HCT116 (cell line): Measurements from ENCODE around the gene IL17D. TPM values are rescaled to one million over a fixed set of nuclear protein-coding genes. Genes with fewer than 3 reads are reported as not detected.

Experiments
- ATAC-seq: fragments of 200-7000 bp; cut with Tn5 transposase; 2 replicates; pipeline ENCODE4 v1.9.1; 2020; ENCODE audit warnings: mild to moderate bottlenecking, moderate library complexity
- BruUV-seq: library from RNA; stranded (reverse); fragments of 400-500 nt; replicated peaks from 2 replicates; lab custom pipeline; 2021; lab: Mats Ljungman, UMichigan
- CTCF ChIA-PET: fragments of 300-600 bp; sonication (Branson Sonifier 250); formaldehyde crosslinking; loops from one replicate; lab custom pipeline; 2021; ENCODE audit warnings: antibody characterized with exemption; lab: Charles Lee
- POLR2A ChIA-PET: fragments of 300-600, 350-600 bp; sonication (Branson Sonifier 250); formaldehyde crosslinking; loops from one replicate; lab custom pipeline; 2021; ENCODE audit warnings: antibody characterized with exemption; lab: Charles Lee
- RAD21 ChIA-PET, 2 experiments: fragments of 300-600 bp; sonication (Branson Sonifier 250); formaldehyde crosslinking; loops; one replicate each; lab custom pipeline; 2023; ENCODE audit warnings: low total read pairs in 2 of 2; ENCODE audit not compliant: uncharacterized antibody in 2 of 2, unreplicated experiment in 2 of 2, low non-redundant PET in 1 of 2; lab: Charles Lee
- DNase-seq: peaks from one replicate; pipeline ENCODE4 v3.0.0-alpha.2; 2010; ENCODE audit warnings: low read depth, low spot score
- H2AFZ ChIP-seq: fragments of 200-600 bp; shearing (Covaris generic), sonication (generic); 2 replicates; pipeline ENCODE4 v1.6.1; 2017; ENCODE audit warnings: low read depth, mixed run types, mixed read lengths, antibody characterized with exemption, low read length; ENCODE audit not compliant: poor library complexity, severe bottlenecking
- H3K27ac ChIP-seq: 2 replicates; pipeline ENCODE4 v1.5.1; 2012; ENCODE audit warnings: low read depth, low read length
- H3K27me3 ChIP-seq: fragments of 200-600 bp; sonication (generic); 2 replicates; pipeline ENCODE4 v1.6.1; 2016; ENCODE audit warnings: mixed run types, low read length, mixed read lengths; ENCODE audit not compliant: insufficient read depth
- H3K36me3 ChIP-seq, 2 experiments: fragments of 200-500 bp in 1 of 2; fragments of 200-600 bp in 1 of 2; sonication (Bioruptor generic) in 1 of 2; sonication (generic) in 1 of 2; 2 replicates each; pipeline versions ENCODE4 v1.5.1 to v1.6.1; 2014 to 2016; ENCODE audit warnings: low read length in 2 of 2, inconsistent platforms in 1 of 2, mixed read lengths in 1 of 2, mixed run types in 1 of 2; ENCODE audit not compliant: insufficient read depth in 2 of 2, control insufficient read depth in 1 of 2
- H3K4me1 ChIP-seq, 2 experiments: fragments of 200-600 bp in 1 of 2; sonication (generic) in 1 of 2; 2 replicates each; pipeline versions ENCODE4 v1.5.1 to v1.6.1; 2012 to 2017; ENCODE audit warnings: low read length in 2 of 2, inconsistent platforms in 1 of 2, mild to moderate bottlenecking in 1 of 2, mixed read lengths in 1 of 2, mixed run types in 1 of 2, moderate library complexity in 1 of 2; ENCODE audit not compliant: insufficient read depth in 2 of 2, control insufficient read depth in 1 of 2
- H3K4me2 ChIP-seq: fragments of 200-600 bp; sonication (generic); 2 replicates; pipeline ENCODE4 v1.6.1; 2017; ENCODE audit warnings: mixed run types, low read length, mixed read lengths
- H3K4me3 ChIP-seq, 2 experiments: fragments of 200-600 bp in 1 of 2; sonication (generic) in 1 of 2; replicated peaks in 1 of 2; 2 replicates each; pipeline ENCODE4 v1.5.1; 2011 to 2016; ENCODE audit warnings: low read length in 2 of 2, control low read depth in 1 of 2, low read depth in 1 of 2, mild to moderate bottlenecking in 1 of 2, mixed read lengths in 1 of 2, mixed run types in 1 of 2
- H3K79me2 ChIP-seq: fragments of 200-600 bp; sonication (generic); 2 replicates; pipeline ENCODE4 v1.6.1; 2017; ENCODE audit warnings: mild to moderate bottlenecking, mixed run types, low read length, moderate library complexity, mixed read lengths; ENCODE audit not compliant: insufficient read depth
- H3K9ac ChIP-seq: fragments of 200-600 bp; sonication (generic); 2 replicates; pipeline ENCODE4 v1.6.1; 2016; ENCODE audit warnings: low read length, mixed read lengths
- H3K9me2 ChIP-seq: fragments of 200-600 bp; sonication (generic), shearing (Covaris generic); 2 replicates; pipeline ENCODE4 v1.6.1; 2017; ENCODE audit warnings: mixed run types, mild to moderate bottlenecking, moderate library complexity; ENCODE audit not compliant: insufficient read depth
- H3K9me3 ChIP-seq, 2 experiments: fragments of 200-500 bp in 1 of 2; fragments of 200-600 bp in 1 of 2; sonication (Bioruptor generic) in 1 of 2; sonication (generic) in 1 of 2; 2 replicates each; pipeline ENCODE4 v1.6.1; 2014 to 2017; ENCODE audit warnings: low read length in 2 of 2, mixed read lengths in 2 of 2, inconsistent platforms in 1 of 2, low read depth in 1 of 2, mild to moderate bottlenecking in 1 of 2, mixed run types in 1 of 2, moderate library complexity in 1 of 2; ENCODE audit not compliant: control insufficient read depth in 1 of 2, insufficient read depth in 1 of 2
- H4K20me1 ChIP-seq: fragments of 200-600 bp; sonication (generic), shearing (Covaris generic); 2 replicates; pipeline ENCODE4 v1.6.1; 2017; ENCODE audit warnings: mixed run types, mild to moderate bottlenecking, moderate library complexity; ENCODE audit not compliant: insufficient read depth
- ATF3 ChIP-seq: IDR thresholded peaks from 2 replicates; pipeline ENCODE4 v1.6.1; 2012
- CEBPB ChIP-seq: IDR thresholded peaks from 2 replicates; pipeline ENCODE4 v1.6.1; 2012; ENCODE audit warnings: low read depth
- EZH2 ChIP-seq: fragments of 200-600 bp; sonication (generic); IDR thresholded peaks from 2 replicates; pipeline ENCODE4 v1.6.1; 2017; ENCODE audit warnings: antibody characterized with exemption, mixed run types
- EZH2phosphoT487 ChIP-seq: fragments of 200-600 bp; IDR thresholded peaks from 2 replicates; pipeline ENCODE4 v1.6.1; 2018; ENCODE audit warnings: antibody characterized with exemption, borderline replicate concordance
- FOSL1 ChIP-seq: IDR thresholded peaks from 2 replicates; pipeline ENCODE4 v1.6.1; 2012; ENCODE audit warnings: low read depth
- JUND ChIP-seq: IDR thresholded peaks from 2 replicates; pipeline ENCODE4 v1.6.1; 2012
- MAX ChIP-seq: IDR thresholded peaks from 2 replicates; pipeline ENCODE4 v1.6.1; 2012
- POLR2AphosphoS5 ChIP-seq: IDR thresholded peaks from 2 replicates; pipeline ENCODE4 v1.6.1; 2011; ENCODE audit warnings: mild to moderate bottlenecking, low read depth, low read length, moderate library complexity
- RAD21 ChIP-seq: IDR thresholded peaks from 2 replicates; pipeline ENCODE4 v1.6.1; 2012; ENCODE audit warnings: low read depth, mild to moderate bottlenecking
- REST ChIP-seq: IDR thresholded peaks from 2 replicates; pipeline ENCODE4 v1.6.1; 2012; ENCODE audit warnings: low read depth
- SP1 ChIP-seq: IDR thresholded peaks from 2 replicates; pipeline ENCODE4 v1.6.1; 2012; ENCODE audit warnings: low read depth
- SRF ChIP-seq: IDR thresholded peaks from 2 replicates; pipeline ENCODE4 v1.6.1; 2012; ENCODE audit warnings: low read depth
- TCF7L2 ChIP-seq: IDR thresholded peaks from 2 replicates; pipeline ENCODE4 v1.7.0; 2011; ENCODE audit warnings: borderline replicate concordance, inconsistent platforms; ENCODE audit not compliant: insufficient read depth, insufficient read length; ENCODE audit errors: extremely low read depth
- ZBTB33 ChIP-seq: IDR thresholded peaks from 2 replicates; pipeline ENCODE4 v1.6.1; 2011; ENCODE audit warnings: mild to moderate bottlenecking, low read length, moderate library complexity; ENCODE audit not compliant: insufficient replicate concordance; ENCODE audit errors: extremely low read depth
- intact Hi-C: fragments of 100-400 bp; cut with micrococcal nuclease; formaldehyde crosslinking; loops from 2 replicates; pipeline ENCODE4 v1.10.0; 2022
- total RNA-seq: library from RNA; stranded (reverse); gene quantifications from one replicate; pipeline ENCODE4 v1.2.1, GENCODE V29; 2021; ENCODE audit not compliant: unreplicated experiment

IL17D gene
- total RNA-seq, 1 experiment from 2014 or later, result 0.25 TPM

- Histone ChIP-seq H3K27ac (no peak overlapping the region), H3K9ac (no peak overlapping the region), H3K9me2 (no peaks in the 10 kb centered on the region), H3K79me2 (no peaks in the 10 kb centered on the region), H3K27me3 (no peaks in the 10 kb centered on the region), H3K9me3 (no peaks in the 10 kb centered on the region), H3K4me3 (no peak overlapping the region), H3K4me2 (no peak overlapping the region), H2AFZ (no peak overlapping the region), H4K20me1 (no peaks in the 10 kb centered on the region), H3K4me1 (no peaks in the 10 kb centered on the region), H3K36me3 (no peaks in the 10 kb centered on the region; a peak in 1 of 4 replicates)
- intact Hi-C loops, result no loop called here
- CTCF ChIA-PET, result no interaction called here
- TF ChIP-seq SRF, result no peak
- RAD21 ChIA-PET, result no interaction called here
- ATAC-seq (no peak), DNase-seq (no peak)
- BruUV-seq, result no TSS peak
- POLR2A ChIA-PET, result no interaction called here
Observed at GRCh38 chr13:20672772-20673171, 30.7 kb upstream of the IL17D start.

- Histone ChIP-seq H3K27me3 (no peaks in the 10 kb centered on the region), H3K27ac (no peak overlapping the region), H3K79me2 (no peaks in the 10 kb centered on the region), H2AFZ (no peak overlapping the region), H3K4me2 (no peak overlapping the region), H3K4me3 (no peak overlapping the region), H3K9me2 (no peaks in the 10 kb centered on the region), H3K9me3 (no peaks in the 10 kb centered on the region), H4K20me1 (no peaks in the 10 kb centered on the region), H3K36me3 (no peaks in the 10 kb centered on the region; a peak in 1 of 4 replicates), H3K9ac (no peak overlapping the region), H3K4me1 (no peaks in the 10 kb centered on the region)
- BruUV-seq, result no TSS peak
- ATAC-seq, result no peak
- CTCF ChIA-PET, result no interaction called here
- no peak for TF ChIP-seq SRF
- no peak for TF ChIP-seq MAX
- no peak for TF ChIP-seq EZH2phosphoT487
- TF ChIP-seq FOSL1, result no peak
- no peak for TF ChIP-seq ZBTB33
- no peak for TF ChIP-seq CEBPB
- TF ChIP-seq REST, result no peak
- no peak for TF ChIP-seq POLR2AphosphoS5
- no peak for TF ChIP-seq EZH2
- no peak for TF ChIP-seq RAD21
- no peak for TF ChIP-seq ATF3
- TF ChIP-seq SP1, result no peak
- no peak for TF ChIP-seq TCF7L2
- TF ChIP-seq JUND, result no peak
- POLR2A ChIA-PET, result no interaction called here
- intact Hi-C loops, result no loop called here
- DNase-seq, result no peak
- RAD21 ChIA-PET, result no interaction called here
Observed at GRCh38 chr13:20673715-20674114, 29.8 kb upstream of the IL17D start.
